ENCODE data around the gene YWHAE.

YWHAE gene

DNA sequence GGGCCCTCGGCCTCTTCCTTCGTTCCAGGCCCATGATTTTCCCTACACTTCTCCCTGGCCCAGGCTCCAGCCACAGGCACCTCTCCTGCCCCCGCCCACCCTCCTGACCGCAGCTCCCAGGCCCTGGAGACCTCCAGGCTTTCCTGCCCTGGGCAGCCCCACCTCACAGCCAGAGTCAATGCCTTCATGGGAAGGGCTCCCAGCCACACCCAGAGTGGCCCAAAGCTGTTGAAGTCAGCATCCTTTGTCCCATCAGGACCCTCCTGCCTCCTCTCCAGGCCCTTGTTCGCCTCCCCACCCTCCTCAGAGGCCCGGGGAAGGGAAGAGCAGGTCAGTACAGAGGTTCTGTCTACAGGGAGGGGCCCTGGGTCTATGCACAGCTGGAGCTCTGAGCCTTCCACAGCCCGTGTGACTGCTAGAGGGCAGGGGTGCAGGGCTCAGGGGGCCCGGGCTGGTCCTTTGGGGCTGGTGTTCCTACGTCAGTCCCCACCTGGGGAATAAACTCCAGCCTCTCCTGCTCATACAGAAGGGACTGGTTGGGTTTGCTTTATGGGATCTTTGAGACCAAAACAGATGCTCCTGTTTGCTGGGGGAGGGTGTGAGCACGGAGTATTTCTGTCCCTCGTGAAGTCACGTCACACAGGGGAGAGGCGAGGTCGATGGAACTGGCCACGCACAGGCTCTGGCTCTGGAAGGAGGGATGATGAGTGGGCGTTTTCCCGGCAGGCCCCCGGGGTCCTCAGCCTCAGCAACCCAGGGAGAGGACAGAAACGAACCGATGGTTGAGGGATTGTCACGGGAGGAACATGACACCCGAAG, 100.3 kb downstream of the YWHAE start:
- no peak overlapping the region for H3K4me3 ChIP-seq (ENCODE audit: low read length in 2 of 2)
- H3K36me3 ChIP-seq (ENCODE audit: control insufficient read depth in 2 of 2, insufficient read depth in 2 of 2, low read length in 2 of 2): no peaks in the 10 kb centered on the region
- no peaks in the 10 kb centered on the region for H3K4me1 ChIP-seq (ENCODE audit: control insufficient read depth in 2 of 2, insufficient read depth in 2 of 2, low read length in 2 of 2)
- H3K27me3 ChIP-seq (ENCODE audit: control insufficient read depth in 2 of 2, insufficient read depth in 2 of 2, low read length in 2 of 2): peaks cover 17 to 23% of the 10 kb centered on the region in 2 donors
- H3K9me3 ChIP-seq (ENCODE audit: control insufficient read depth in 2 of 2, low read length in 2 of 2): no peaks in the 10 kb centered on the region
- H3K27ac ChIP-seq (ENCODE audit: low read depth in 2 of 2, low read length in 2 of 2): no peak overlapping the region
- H3K9ac ChIP-seq (ENCODE audit: low read depth in 1 of 2, low read length in 2 of 2): no peak overlapping the region

DNA sequence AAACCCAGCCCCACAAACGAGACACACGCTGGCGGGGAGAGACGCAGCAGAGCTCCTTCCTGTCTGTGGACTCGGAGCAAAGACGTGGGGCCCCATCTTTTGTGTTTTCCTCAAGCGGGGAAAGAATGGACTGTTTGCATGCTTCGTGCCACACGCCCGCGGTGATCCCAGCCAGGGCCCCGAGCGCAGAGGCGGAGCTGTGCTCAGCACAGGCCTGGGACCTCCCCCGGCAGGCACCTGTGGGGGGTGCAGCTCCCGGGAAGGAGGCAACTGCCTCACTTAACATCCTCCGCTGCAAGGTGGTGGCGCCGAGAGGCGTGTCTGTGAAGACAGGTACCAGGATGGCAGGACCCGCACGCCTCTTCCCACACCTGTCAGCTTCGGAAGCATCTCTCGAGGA, 101.4 kb downstream of the YWHAE start:
- H3K27me3 ChIP-seq (ENCODE audit: control insufficient read depth in 2 of 2, insufficient read depth in 2 of 2, low read length in 2 of 2): peaks cover 17 to 23% of the 10 kb centered on the region in 2 donors
- no peak overlapping the region for H3K4me3 ChIP-seq (ENCODE audit: low read length in 2 of 2)
- no peaks in the 10 kb centered on the region for H3K9me3 ChIP-seq (ENCODE audit: control insufficient read depth in 2 of 2, low read length in 2 of 2)
- H3K27ac ChIP-seq (ENCODE audit: low read depth in 2 of 2, low read length in 2 of 2): no peak overlapping the region
- H3K4me1 ChIP-seq (ENCODE audit: control insufficient read depth in 2 of 2, insufficient read depth in 2 of 2, low read length in 2 of 2): no peaks in the 10 kb centered on the region
- H3K9ac ChIP-seq (ENCODE audit: low read depth in 1 of 2, low read length in 2 of 2): no peak overlapping the region
- no peaks in the 10 kb centered on the region for H3K36me3 ChIP-seq (ENCODE audit: control insufficient read depth in 2 of 2, insufficient read depth in 2 of 2, low read length in 2 of 2)

All from mucosa of rectum (tissue), 2 donors.